ENCODE results near the gene LDLRAD4.

Gene LDLRAD4

DNA sequence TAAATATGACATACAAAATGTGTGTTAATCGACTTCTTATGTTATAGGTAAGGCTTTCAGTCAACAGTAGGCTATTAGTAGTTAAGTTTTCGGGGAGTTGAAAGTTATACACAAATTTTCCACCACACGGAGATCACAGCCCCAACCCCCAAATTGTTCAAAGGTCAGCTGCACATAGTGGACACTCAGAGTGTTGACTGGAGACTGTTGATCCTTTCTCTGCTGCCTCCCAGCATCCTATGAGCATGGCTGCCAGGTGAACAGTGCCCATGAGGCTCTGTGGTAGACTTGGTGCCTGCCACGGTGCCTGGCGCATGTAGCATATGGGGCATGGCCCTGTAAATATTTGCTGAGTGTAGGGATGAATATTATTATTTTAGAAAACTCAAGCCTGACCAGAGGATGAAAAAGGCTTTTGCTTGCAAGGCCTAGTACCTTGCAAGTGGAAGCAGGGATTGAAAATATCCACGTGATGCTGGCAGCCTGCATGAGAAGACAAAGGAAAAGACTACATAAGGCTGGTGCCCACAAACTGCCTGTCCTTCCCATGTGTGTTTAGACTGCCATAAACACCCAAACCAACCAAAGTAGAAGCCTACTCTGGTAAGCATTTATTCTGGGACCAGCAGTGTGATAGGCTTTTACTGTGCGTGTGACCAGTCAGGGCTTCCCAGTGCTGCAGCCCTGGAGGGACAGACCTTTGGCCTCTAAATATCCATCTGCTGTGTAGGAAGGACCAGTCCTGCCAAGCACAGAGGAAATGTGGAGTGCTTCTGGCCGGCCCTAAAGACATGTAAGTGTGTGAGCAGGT, 226.1 kb downstream of the LDLRAD4 start:
- no peak for DNase-seq (ENCODE audit: low read depth in 2 of 2)

DNA sequence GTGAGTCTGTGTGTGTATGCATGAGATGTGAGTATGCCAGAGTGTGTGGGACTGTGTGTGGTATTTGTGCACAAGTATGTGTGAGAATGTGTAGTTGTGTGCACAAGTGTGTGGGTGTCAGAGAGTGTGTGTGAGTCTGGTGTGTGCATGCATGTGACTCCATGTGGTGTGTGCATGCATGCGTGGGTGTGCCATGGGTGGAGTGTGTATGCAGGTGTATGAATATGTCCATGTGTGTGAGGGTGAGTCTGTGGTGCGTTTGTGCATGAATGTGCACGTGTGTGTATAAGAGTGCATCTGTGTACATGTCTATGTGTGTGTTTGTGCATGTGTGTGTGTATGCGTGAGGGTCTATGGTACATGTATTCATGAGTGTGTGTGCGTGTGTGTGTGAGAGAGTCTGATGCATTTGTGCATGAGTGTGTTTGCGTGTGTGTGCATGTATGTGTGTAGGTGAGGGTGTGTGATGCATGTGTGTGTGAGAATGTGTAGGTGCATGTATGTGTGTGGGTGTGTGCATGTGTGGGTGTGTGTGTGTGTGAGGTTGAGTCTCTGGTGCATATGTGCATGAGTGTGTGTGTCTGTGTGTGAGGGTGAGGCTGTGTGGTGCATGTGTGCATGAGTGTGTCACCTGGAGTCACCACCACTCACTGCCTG, 226.8 kb downstream of the LDLRAD4 start:
- no peak for DNase-seq (ENCODE audit: low read depth in 2 of 2)

DNA sequence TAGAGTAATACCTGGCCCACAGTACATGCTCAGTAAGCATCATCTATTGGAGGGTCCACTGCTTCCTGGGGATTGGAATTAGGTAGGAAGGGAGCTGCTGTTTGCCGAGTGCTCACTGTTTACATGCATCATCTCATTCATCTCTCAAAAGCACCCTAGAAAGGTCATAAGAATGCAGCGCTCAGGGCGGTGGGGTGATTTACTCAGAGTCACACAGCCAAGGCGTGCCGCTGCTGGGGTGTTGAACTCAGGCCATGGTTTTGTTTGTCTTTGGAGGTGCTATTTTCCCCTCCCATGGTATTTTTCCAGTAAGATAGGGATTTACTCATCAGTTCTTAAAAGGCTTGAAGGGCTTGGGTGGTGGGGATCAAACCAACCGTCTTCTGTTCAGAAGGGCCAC, 227.5 kb downstream of the LDLRAD4 start:
- DNase-seq (ENCODE audit: low read depth in 2 of 2), result no peak

DNA sequence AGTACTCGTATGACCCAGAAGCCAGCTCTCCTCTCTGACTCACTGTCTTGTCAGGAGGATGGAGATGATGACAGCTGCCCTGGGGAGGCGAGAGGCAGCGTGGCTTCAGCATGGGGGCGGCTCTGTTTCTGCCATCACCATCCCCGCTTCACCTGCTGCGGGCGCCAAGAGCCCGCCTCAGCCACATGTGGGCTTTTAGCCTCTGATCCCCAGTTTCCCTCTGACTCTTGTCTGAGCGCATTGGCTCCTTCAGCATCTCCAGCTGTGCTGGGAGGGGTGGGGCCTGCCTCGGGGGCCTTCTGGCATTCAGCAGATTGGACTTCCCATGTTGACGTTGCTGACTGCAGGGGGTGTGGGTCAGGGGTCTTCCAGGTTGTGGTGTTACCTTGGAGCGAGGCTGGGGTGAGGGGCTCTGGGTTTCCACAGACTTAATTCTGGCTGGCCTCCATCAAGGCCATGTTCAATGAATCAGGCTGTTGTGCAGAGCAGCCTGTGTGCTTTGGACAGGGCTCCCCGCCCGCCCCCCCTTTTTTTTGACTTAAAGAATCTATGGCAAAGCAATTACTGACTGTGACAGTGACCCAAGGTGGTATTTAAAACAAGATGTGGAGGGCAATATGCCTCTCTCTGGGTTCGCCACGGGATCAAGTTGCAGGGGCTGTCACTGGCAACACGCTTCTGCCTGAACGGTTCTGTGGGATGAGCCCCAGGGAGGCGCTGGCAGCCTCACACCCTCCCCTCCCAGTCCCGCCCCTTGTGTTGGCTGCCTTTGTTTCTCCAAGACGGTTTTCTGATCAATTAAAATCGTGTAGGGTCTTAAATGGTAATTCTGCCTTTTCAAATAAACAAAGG, 228.3 kb downstream of the LDLRAD4 start:
- DNase-seq (ENCODE audit: low read depth in 2 of 2), result no peak

DNA sequence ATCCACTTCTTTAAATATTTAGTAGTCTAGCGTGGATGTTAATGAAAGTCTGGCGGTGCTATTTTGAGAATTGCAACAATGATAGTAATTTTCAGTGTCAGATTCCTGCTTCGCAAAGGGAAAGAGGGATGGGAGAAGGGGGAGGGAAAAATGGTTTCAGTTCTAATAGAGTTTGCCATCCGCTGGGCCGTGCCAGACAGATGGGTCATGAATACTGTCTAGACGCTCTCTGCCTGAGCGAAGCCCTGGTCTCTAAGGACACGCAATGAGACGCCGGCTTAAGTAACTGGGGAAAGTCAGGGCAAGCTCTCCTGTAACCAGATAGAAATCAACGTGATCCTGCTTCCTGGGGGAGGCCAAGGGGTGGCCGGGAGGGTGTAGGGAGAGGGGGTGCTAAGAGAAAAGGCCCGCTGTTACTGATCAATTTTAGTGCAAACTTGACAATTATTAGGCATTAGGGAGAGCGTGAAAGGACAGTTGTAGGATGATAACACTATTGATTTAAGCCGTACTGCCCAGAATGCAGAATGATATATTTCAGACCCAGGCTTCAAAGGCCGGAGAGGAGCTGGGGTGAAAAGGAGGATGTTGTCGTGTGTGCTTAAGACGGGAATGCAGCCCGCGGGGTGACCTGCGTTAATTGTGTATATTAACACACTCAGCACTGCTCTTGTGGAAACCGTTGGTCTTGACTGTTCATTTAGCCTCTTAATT, 229.2 kb downstream of the LDLRAD4 start:
- no peak for DNase-seq (ENCODE audit: low read depth in 2 of 2)

DNA sequence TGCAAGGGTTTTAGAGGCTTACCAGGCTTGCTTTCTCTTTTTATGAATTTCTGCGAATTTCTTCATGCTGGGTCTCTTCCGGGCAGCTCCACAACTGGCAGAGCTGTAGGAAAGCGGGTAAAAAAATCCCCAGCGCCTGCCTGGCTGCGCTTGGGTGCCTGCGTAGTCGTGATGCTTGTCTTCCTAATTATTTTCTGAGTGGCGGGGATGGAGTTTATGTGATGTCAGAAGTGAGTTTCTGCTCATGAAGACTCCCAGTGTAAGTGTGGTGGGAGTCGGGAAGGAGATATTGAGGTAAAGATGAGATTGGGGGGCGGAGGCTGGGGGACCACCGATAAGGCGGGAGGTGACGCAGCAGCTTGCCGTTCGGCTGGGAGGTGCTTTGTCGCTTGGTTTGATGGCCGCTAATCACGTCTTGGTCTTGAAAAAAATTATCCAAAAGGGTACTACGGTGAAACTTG, 229.8 kb downstream of the LDLRAD4 start:
- no peak for DNase-seq (ENCODE audit: low read depth in 2 of 2)

DNA sequence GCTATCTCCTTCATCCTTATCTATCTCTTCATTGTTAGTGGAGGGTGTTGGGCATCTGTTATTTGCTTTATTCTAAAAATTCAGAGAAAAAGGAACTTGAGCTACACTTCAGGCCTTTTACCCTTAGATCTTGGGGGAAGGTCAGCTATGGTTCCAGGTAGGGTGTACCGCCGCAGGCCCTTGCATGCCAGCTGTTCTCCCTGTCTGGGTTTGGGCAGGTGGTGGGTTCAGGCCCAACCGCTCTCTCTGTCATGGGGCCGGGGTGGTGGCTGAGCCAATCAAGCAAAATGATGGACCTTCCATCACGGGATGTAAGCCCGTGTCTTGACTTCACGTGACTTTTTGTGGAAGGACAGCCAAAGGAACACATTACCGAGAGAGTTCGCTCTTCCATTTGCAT, 231.1 kb downstream of the LDLRAD4 start:
- no peak for DNase-seq (ENCODE audit: low read depth in 2 of 2)

DNA sequence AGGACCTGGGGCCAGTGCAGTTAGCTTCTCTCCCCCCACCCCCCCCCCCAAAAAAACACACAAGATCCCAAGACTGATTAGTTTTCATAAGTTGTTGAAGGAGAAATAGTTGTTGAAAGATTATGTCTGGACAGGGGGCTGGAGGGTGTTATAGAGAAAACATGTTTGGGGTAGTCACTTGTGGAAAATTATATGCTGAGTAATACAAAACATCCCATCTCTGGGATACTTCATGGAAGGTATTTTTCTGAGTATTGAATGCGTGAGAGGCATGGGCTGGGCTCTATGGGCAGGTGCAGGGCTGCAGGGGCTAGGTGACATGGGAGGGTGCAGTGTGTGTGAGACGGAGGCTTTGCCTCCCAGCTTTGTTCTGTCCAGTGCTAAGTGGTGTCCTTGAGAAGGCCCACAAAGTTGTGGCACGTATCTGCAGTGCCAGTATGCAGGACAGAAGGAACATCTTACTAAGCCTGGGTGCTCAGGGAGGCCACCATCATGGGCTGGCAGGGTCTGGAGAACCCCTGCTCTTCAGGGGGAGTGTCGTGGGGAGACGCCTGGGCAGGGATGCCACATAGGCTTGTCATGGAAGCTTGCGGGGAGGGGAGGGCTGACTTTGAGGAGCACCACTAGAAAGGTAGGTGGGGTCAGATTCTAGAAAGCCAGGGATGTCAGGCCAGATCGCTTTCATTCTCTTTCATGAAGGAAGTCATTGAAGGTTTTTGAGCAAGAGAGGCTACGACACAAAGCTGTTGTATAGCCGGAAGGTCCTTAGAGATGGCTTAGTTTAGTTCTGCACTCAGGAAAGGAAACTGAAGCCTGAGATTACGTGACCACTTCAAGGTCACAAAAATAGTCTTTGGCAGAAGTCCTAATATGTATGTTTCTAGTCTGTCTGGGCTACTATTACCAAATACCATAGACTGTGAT, 232.0 kb downstream of the LDLRAD4 start:
- DNase-seq (ENCODE audit: low read depth in 2 of 2), result no peak

DNA sequence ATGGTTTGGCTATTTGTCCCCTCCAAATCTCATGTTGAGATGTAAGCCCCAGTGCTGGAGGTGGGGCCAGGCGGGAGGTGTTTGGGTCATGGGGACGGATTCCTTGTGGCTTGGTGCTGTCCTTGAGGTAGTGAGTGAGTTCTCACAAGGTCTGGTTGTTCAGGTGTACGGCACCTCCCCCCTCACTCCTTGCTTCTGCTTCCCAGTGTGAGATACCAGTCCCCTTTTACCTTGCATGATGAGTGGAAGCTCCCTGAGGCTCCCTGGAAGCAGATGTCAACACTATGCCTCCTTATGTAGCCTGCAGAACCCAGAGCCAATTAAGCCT, 232.6 kb downstream of the LDLRAD4 start:
- no peak for DNase-seq (ENCODE audit: low read depth in 2 of 2)

DNA sequence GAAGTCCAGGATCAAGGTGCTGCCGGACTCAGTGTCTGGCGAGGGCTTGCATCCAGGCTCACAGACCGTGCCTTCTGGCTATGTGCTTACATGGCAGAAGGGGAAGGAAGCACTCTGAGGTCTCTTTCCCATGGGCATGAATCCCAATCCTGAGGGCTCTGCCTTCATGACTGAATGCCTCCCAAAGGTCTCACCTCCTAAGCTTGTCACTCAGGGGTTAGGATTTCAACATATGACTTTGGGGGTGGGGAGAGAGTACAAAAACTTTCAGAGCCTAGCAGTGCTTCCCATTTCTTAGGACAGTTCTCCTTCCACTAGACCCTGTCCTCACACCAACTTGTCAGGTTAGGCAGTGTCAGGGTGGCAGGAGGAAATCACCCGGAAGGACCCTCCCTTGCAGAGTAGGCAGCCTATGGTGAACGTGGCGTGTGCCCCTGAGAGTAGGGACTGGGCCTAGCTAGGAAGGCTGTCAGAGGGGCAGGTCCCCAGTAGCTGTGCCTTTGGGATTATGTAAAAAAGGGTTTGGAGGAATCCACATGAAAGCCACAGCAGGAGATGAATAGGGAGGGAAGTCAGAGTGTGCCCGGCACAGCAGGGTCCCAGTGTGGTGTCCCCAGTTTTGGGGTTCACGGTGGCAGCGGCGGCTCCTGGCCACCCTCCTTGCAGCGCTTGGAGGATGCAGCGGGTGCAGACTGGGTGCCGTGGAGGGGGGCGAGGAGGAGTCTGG, 233.3 kb downstream of the LDLRAD4 start:
- DNase-seq (ENCODE audit: low read depth in 2 of 2), result no peak

DNA sequence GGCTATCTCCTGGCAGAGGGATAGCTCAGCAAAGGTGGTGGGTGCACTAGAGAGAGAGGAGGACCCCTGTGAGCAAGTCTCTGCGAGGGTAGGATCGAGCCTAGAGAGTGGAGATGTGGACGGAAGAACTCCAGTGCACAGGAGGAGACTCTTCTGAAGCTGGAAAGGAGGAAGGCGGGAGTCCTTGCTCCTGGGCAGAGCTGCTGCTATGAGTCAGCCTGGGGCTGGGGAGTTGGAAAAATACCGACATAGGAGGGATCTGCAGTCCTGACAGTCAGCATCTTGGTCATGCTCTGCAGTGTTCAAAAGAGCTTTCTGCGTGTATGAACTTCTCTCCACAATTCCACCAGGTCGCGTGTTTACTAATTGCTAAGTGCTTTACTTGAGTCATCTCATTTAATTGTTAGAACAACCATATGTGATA, 233.8 kb downstream of the LDLRAD4 start:
- no peak for DNase-seq (ENCODE audit: low read depth in 2 of 2)

DNA sequence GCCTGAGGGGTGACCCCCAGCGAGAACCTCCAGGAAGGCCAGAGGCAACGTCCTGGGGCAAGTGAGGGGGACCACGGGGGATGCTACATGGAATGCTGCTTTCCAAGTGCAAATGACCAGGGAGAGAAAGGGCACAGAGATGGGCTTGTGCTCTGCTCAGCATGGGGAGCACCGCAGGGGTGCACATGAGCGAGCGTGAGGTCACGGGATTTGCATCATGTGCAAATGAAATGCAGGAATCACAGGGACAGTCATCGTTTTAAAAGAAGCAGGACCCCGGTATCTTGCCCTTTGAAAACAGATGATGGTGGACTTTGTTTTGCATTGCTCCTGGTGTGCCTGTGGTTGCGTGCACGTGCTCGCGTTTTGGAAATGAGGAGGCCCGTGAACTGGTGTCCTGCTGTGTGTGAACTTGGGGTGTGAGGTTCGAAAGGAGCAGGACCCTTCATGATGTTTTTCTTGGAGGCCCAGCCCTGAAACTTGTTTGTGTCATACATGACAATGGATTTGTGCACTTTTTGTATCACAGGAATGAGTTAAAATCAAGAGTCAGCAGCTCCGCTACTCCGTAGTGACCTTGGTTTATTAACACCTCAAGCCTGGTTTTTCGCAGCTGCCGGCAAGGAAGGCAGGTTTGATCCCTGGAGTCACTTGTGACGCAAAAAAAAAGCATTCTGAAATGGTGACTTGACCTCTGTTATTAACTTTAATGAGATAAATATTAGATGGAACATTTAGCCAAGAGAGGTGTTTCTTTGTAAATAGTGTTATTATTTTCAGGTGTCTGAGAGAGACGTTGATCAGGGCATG, 234.5 kb downstream of the LDLRAD4 start:
- DNase-seq (ENCODE audit: low read depth in 2 of 2), result no peak

DNA sequence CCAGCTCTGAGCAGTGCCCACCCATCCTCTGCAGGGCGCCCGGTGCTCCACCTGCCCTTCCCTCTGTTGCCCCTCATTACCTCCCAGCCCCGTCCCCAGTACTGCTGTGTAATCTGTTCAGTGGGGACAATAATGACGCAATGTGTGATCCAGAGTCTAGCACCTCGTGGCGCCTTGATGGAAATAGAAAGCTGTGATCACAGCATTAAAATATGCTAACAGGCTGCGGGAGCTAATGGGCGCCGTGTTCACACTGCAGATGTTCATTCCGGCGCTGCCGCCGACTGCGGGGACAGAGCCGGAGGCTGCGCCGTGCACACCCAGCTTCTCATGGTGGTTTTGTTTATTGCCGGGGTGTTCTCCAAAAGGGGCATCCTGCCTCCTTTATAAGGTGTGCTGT, 235.2 kb downstream of the LDLRAD4 start:
- DNase-seq (ENCODE audit: low read depth in 2 of 2), result no peak

DNA sequence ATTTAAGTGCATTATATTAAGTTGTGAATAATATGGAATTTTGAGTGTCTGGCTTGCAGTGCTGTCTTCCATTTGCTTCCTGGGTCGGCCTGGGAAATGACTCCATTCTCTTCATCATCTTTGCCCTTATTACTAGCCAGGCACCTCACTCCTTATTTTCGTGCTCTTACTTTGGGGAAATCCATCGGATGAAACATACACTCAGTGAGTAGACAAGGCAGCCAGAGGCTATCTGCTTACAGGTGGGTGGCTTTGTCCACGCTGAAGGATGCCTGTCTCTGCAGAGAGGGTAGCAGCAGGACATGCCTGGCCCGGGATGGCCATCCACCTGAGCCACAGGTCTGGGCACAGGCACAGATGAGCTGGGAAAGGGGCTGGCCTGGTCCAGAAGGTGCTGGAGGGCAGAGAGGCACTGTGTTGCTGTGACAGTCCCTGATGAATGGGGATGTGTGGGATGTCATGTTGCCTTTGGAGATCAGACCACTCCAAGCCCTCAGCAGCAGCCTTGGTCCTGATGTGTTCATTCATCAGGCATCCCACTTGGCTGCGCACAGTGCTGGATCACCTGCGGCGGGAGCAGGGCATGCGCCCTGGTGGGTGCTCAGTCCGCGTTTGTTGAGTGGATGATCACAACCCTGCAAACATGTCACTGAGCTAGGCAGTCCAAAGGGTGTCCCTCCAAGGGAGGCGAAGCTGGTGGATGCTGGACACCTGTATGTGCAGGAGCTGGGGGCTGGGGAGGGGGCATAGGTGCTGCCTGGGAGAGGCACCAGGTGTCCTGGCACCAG, 236.0 kb downstream of the LDLRAD4 start:
- DNase-seq (ENCODE audit: low read depth in 2 of 2), result no peak

DNA sequence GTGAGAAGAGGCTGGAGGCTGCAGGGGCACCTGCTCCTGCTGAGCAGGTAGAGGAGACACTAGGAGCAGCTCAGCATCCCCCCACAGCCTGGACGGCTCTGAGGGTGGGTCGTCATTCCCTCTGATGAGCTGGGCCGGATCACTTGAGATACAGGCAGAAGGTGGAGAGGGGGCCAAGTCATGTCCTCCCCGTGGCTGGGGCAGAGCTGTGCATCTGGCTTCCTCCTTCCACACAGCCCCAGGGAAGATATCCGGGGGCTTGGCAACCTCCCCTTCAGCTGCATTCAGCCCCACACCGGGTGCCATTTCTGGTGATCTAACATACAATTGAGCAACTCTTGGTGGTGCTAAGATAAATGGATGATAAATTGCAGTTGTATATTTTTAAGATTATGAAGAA, 236.9 kb downstream of the LDLRAD4 start:
- no peak for DNase-seq (ENCODE audit: low read depth in 2 of 2)

DNA sequence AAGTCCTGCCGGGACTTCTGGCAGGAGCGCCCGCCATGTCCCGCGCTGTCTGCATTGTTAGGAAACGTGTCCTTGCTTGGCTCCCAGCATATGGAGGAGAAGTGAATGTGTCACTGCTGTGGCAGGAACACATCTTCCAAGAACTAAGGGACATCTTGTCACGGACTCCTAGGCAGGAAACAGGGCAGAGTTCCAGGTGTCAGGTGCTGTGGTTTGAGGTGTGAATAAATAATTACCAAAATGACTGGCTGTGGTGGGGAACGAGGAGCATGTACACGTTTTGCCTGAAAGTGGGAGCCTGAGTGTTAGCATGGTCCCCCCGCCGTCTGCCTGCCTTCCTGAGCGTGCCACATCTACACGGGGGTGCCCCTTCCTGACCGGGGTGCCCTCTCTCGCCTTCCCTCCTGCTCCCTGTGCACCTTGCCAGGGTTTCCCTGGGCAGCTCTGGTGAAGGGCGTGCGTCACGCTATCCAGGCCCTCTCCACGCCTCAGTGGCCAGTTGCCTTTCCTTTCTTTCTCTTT, 237.5 kb downstream of the LDLRAD4 start:
- DNase-seq (ENCODE audit: low read depth in 2 of 2), result no peak

DNA sequence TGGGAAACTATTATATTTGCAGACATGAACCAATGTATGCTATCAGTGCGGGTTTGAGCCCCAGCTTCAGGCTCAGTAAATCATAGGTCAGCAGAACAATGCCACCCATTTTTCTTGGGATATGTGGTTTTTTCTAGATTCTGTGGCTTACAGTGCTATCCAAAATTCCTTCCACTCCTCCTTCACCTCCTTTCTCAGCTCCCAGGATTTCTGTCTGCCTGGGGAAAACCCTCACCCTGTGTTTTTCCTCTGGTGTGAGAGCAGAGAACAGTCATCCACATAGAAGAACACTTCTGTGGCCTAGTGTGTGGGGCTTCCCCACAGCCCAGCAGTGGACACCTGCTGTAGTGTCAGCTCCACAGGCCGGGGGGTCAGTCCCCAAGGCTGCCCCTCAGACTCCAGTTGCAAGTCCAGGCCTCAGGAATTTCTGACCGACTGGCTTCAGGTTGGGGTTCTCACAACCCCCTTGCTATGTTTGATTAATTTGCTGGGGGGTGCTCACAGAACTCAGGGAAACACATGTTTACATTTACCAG, 238.2 kb downstream of the LDLRAD4 start:
- no peak for DNase-seq (ENCODE audit: low read depth in 2 of 2)

DNA sequence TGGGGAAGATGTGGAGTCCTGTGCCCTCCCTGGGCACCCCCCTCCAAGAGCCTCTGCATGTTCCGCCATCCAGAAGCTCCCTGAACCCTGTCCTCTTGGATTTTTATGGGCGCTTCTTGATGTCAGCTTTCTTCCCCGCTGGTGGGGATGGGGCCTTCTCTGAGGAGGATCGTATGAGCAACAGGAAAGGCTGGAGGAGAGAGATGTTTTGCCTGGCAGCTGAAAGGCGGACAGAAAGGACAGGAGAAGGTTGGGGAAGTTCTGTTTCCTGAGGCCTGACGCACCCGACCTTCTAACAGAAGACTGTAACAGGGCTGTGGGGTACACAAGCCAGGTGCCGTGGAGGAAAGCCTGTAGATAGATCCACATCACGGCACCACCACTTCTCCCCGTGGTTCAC, 238.8 kb downstream of the LDLRAD4 start:
- DNase-seq (ENCODE audit: low read depth in 2 of 2), result no peak
